Smooth muscle cell (in vitro differentiated cells): ENCODE results near the gene SCFD1. TPM values are rescaled to one million over a fixed set of nuclear protein-coding genes. Genes with fewer than 3 reads are reported as not detected.

Experiments
- DNase-seq: peaks from one replicate; lab custom pipeline; 2025; ENCODE audit not compliant: unreplicated experiment; lab: John Stamatoyannopoulos, UW
- H2AFZ ChIP-seq: fragments of 200-600 bp; sonication (generic); 2 replicates; pipeline ENCODE4 v1.6.0; 2016; ENCODE audit warnings: antibody characterized with exemption, low read depth, mild to moderate bottlenecking
- H3F3A ChIP-seq: fragments of 200-600 bp; sonication (generic); 2 replicates; pipeline ENCODE4 v1.6.0; 2017; ENCODE audit warnings: antibody characterized with exemption, low read depth
- H3K27ac ChIP-seq: fragments of 200-600 bp; sonication (generic); 2 replicates; pipeline ENCODE4 v1.5.1; 2016; ENCODE audit warnings: low read depth, mild to moderate bottlenecking
- H3K27me3 ChIP-seq: fragments of 200-600 bp; sonication (generic); 2 replicates; pipeline ENCODE4 v1.6.1; 2016; ENCODE audit warnings: low read depth, mild to moderate bottlenecking
- H3K36me3 ChIP-seq: fragments of 200-600 bp; sonication (generic); 2 replicates; pipeline ENCODE4 v1.5.1; 2016; ENCODE audit warnings: low read depth
- H3K4me1 ChIP-seq: fragments of 200-600 bp; sonication (generic); 2 replicates; pipeline ENCODE4 v1.5.1; 2016; ENCODE audit warnings: low read depth
- H3K4me2 ChIP-seq: fragments of 200-600 bp; sonication (generic); 2 replicates; pipeline ENCODE4 v1.6.0; 2016; ENCODE audit warnings: mild to moderate bottlenecking
- H3K4me3 ChIP-seq: fragments of 200-600 bp; sonication (generic); 2 replicates; pipeline ENCODE4 v1.5.1; 2016; ENCODE audit warnings: mild to moderate bottlenecking
- H3K79me2 ChIP-seq: fragments of 200-600 bp; sonication (generic); 2 replicates; pipeline ENCODE4 v1.6.0; 2016; ENCODE audit warnings: low read depth, mild to moderate bottlenecking
- H3K9ac ChIP-seq: fragments of 200-600 bp; sonication (generic); 2 replicates; pipeline ENCODE4 v1.6.0; 2016; ENCODE audit warnings: low read depth
- H3K9me3 ChIP-seq: fragments of 200-600 bp; sonication (generic); replicated peaks from 2 replicates; pipeline ENCODE4 v1.5.1; 2016; ENCODE audit warnings: low read depth
- H4K20me1 ChIP-seq: fragments of 200-600 bp; sonication (generic); 2 replicates; pipeline ENCODE4 v1.6.0; 2016; ENCODE audit warnings: low read depth
- WGBS: methylation state at CpG from one replicate; pipeline ENCODE4 v1.1.7; 2016; ENCODE audit warnings: low lambda C conversion rate; 5-methylcytosine and 5-hydroxymethylcytosine counted together
- polyA plus RNA-seq: library from polyadenylated mRNA; unstranded; fragments of >200 nt; fragmentation: Nextera tagmentation; extraction: Ambion mirVana; gene quantifications from 2 replicates; pipeline ENCODE4 v1.2.1, GENCODE V29; 2016
- total RNA-seq: library from RNA; depleted of rRNA; stranded (reverse); fragments of >200 nt; gene quantifications from 2 replicates; pipeline ENCODE4 v1.2.3, GENCODE V29; 2014
- TF ChIP-seq, protein P1 (sequence below): fragments of 200-600 bp; sonication (generic); IDR thresholded peaks from 2 replicates; pipeline ENCODE4 v1.5.1; 2017; ENCODE audit warnings: borderline replicate concordance, mild to moderate bottlenecking, antibody characterized with exemption; ENCODE audit not compliant: insufficient read depth, poor library complexity, severe bottlenecking

Gene SCFD1
- total and polyA plus RNA-seq, 2 experiments from 2014 or later: 88.3 to 102 TPM

- peaks cover 28% of the 10 kb centered on the region for H3K79me2 ChIP-seq
- no peak overlapping the region for H3K4me2 ChIP-seq
- H2AFZ ChIP-seq: no peak overlapping the region
- no peaks in the 10 kb centered on the region for H3K9me3 ChIP-seq
- H3F3A ChIP-seq: peaks cover 11% of the 10 kb centered on the region
- no peak overlapping the region for H3K27ac ChIP-seq
- H3K36me3 ChIP-seq: peaks cover 17% of the 10 kb centered on the region
- WGBS: 100% methylated on average over 1 of the region's 1 CpG
- TF ChIP-seq, protein P1, sequence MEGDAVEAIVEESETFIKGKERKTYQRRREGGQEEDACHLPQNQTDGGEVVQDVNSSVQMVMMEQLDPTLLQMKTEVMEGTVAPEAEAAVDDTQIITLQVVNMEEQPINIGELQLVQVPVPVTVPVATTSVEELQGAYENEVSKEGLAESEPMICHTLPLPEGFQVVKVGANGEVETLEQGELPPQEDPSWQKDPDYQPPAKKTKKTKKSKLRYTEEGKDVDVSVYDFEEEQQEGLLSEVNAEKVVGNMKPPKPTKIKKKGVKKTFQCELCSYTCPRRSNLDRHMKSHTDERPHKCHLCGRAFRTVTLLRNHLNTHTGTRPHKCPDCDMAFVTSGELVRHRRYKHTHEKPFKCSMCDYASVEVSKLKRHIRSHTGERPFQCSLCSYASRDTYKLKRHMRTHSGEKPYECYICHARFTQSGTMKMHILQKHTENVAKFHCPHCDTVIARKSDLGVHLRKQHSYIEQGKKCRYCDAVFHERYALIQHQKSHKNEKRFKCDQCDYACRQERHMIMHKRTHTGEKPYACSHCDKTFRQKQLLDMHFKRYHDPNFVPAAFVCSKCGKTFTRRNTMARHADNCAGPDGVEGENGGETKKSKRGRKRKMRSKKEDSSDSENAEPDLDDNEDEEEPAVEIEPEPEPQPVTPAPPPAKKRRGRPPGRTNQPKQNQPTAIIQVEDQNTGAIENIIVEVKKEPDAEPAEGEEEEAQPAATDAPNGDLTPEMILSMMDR: no peak
- no peak for DNase-seq
- no peaks in the 10 kb centered on the region for H4K20me1 ChIP-seq
- H3K4me3 ChIP-seq: no peak overlapping the region
- no peaks in the 10 kb centered on the region for H3K27me3 ChIP-seq
- H3K9ac ChIP-seq: no peak overlapping the region
- H3K4me1 ChIP-seq: peaks cover 17% of the 10 kb centered on the region
These were observed 70.5 kb downstream of the SCFD1 start for GRCh38 chr14:30692669-30693068.

DNA sequence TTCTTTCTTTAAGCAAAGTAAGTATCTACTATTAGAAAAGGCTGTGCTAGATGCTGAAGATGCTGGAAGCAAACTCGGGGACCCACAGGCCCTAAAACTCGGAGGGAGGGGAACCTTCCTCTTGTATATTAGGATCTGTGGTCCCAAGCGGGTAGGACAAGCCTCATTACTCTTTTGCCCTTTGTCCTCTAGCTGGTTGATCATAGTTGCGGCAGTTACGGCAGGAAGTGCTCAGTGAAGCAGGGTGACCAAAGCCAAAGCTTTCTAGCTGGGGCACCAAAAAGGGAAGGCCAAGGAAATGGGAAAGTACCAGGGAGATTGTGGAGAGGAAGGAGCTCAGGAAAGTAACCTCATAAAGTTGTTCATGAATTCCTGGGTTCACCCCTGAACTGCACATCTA lies 76.3 kb downstream of the SCFD1 start:
- H3K4me1 ChIP-seq: no peaks in the 10 kb centered on the region
- H3F3A ChIP-seq: no peaks in the 10 kb centered on the region
- H3K27ac ChIP-seq: no peak overlapping the region
- H3K79me2 ChIP-seq: peaks cover 7% of the 10 kb centered on the region
- 93% methylated on average over 5 of the region's 5 CpGs for WGBS
- no peak for DNase-seq
- no peaks in the 10 kb centered on the region for H3K27me3 ChIP-seq
- no peak overlapping the region for H2AFZ ChIP-seq
- no peaks in the 10 kb centered on the region for H3K9me3 ChIP-seq
- no peaks in the 10 kb centered on the region for H4K20me1 ChIP-seq
- H3K36me3 ChIP-seq: peaks cover 20% of the 10 kb centered on the region
- no peak overlapping the region for H3K4me3 ChIP-seq
- no peak overlapping the region for H3K9ac ChIP-seq
- TF ChIP-seq, protein P1: no peak
- H3K4me2 ChIP-seq: no peak overlapping the region

GRCh38 chr14:30706704-30707103 lies 84.6 kb downstream of the SCFD1 start:
- H4K20me1 ChIP-seq: peaks cover 3% of the 10 kb centered on the region
- H3F3A ChIP-seq: no peaks in the 10 kb centered on the region
- H3K36me3 ChIP-seq: peaks cover 12% of the 10 kb centered on the region
- no peak overlapping the region for H3K4me3 ChIP-seq
- no peaks in the 10 kb centered on the region for H3K27me3 ChIP-seq
- WGBS: 95% methylated on average over 2 of the region's 2 CpGs
- no peak for DNase-seq
- no peak overlapping the region for H3K27ac ChIP-seq
- no peaks in the 10 kb centered on the region for H3K79me2 ChIP-seq
- H3K4me2 ChIP-seq: no peak overlapping the region
- H3K9ac ChIP-seq: no peak overlapping the region
- peaks cover 7% of the 10 kb centered on the region for H3K4me1 ChIP-seq
- H2AFZ ChIP-seq: no peak overlapping the region
- H3K9me3 ChIP-seq: no peaks in the 10 kb centered on the region
- TF ChIP-seq, protein P1: no peak

DNA sequence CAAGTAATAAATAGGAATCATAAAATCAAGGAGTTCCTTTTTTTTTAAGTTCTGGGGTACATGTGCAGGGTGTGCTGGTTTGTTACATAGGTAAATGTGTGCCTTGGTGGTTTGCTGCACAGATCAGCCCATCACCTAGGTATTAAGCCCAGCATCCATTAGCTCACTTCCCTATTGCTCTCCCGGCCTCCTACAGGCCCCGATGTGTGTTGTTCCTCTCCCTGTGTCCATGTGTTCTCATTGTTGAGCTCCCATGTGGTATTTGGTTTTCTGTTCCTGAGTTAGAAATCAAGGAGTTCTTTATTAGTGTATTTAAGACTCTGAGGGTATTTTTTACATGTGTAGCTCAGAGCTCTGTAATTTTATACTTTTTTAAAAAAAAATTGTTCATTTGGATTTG lies 86.0 kb downstream of the SCFD1 start:
- Histone ChIP-seq H2AFZ (no peak overlapping the region), H4K20me1 (peaks cover 3% of the 10 kb centered on the region), H3K9me3 (no peaks in the 10 kb centered on the region), H3K27ac (no peak overlapping the region), H3K36me3 (peaks cover 12% of the 10 kb centered on the region), H3K79me2 (no peaks in the 10 kb centered on the region), H3F3A (no peaks in the 10 kb centered on the region), H3K4me2 (no peak overlapping the region), H3K27me3 (no peaks in the 10 kb centered on the region), H3K4me3 (no peak overlapping the region), H3K4me1 (peaks cover 7% of the 10 kb centered on the region), H3K9ac (no peak overlapping the region)
- TF ChIP-seq, protein P1: no peak
- WGBS: 92% methylated on average over 2 of the region's 2 CpGs
- no peak for DNase-seq
